B cell (primary cell): ENCODE data around the gene GGA2. TPM values are rescaled to one million over a fixed set of nuclear protein-coding genes. Genes with fewer than 3 reads are reported as not detected.

Source experiments
- ATAC-seq: fragments of 200-7000 bp; cut with Tn5 transposase; one replicate; pipeline ENCODE4 v1.10.0; 2021; ENCODE audit warnings: low read depth, mild to moderate bottlenecking, moderate number of reproducible peaks, moderate library complexity
- CTCF ChIA-PET: fragments of 350-600 bp; sonication (Branson Sonifier 250); formaldehyde crosslinking; loops from one replicate; lab custom pipeline; 2021; ENCODE audit warnings: antibody characterized with exemption, inconsistent platforms; lab: Charles Lee
- POLR2A ChIA-PET: fragments of 350-600 bp; sonication (Branson Sonifier 250); formaldehyde crosslinking; loops from one replicate; lab custom pipeline; 2021; ENCODE audit warnings: antibody characterized with exemption; lab: Charles Lee
- DNase-seq: peaks from one replicate; pipeline ENCODE4 v3.0.0; 2013
- H2AFZ ChIP-seq: 2 replicates; pipeline ENCODE4 v1.6.1; 2012; ENCODE audit warnings: mild to moderate bottlenecking, low read depth, low read length; ENCODE audit not compliant: insufficient read depth, poor library complexity, severe bottlenecking
- H3K27ac ChIP-seq, 2 donors: 1 replicate in 1 of 2; 2 replicates in 1 of 2; pipeline ENCODE4 v1.5.1; 2012 to 2013; ENCODE audit warnings: low read length in 2 of 2, mild to moderate bottlenecking in 2 of 2, moderate library complexity in 1 of 2
- H3K27me3 ChIP-seq, 4 experiments: fragments of 200-600 bp in 1 of 4; sonication (generic) in 1 of 4; replicated peaks in 1 of 4; 1 replicate in 2 of 4; 2 replicates in 2 of 4; pipeline versions ENCODE4 v1.6.1 to v1.7.0; 2013 to 2016; ENCODE audit warnings: low read length in 3 of 4, mild to moderate bottlenecking in 2 of 4, mixed read lengths in 1 of 4, moderate library complexity in 1 of 4; ENCODE audit not compliant: insufficient read depth in 4 of 4, control insufficient read depth in 3 of 4; ENCODE audit errors: control extremely low read depth in 1 of 4
- H3K36me3 ChIP-seq, 2 experiments: replicated peaks in 1 of 2; 1 replicate in 1 of 2; 2 replicates in 1 of 2; pipeline versions ENCODE4 v1.6.1 to v1.7.1; 2013; ENCODE audit warnings: low read length in 1 of 2; ENCODE audit not compliant: insufficient read depth in 2 of 2, control insufficient read depth in 1 of 2; ENCODE audit errors: control extremely low read depth in 1 of 2, extremely low read depth in 1 of 2
- H3K4me1 ChIP-seq, 2 donors: fragments of 200-600 bp in 1 of 2; sonication (generic) in 1 of 2; 1 replicate in 1 of 2; 2 replicates in 1 of 2; pipeline versions ENCODE4 v1.5.1 to v1.6.1; 2013 to 2017; ENCODE audit warnings: low read length in 2 of 2; ENCODE audit not compliant: control insufficient read depth in 2 of 2, insufficient read depth in 2 of 2
- H3K4me2 ChIP-seq: replicated peaks from 2 replicates; pipeline ENCODE3; 2012; ENCODE audit warnings: mild to moderate bottlenecking, low read depth, low read length; ENCODE audit not compliant: poor library complexity, severe bottlenecking
- H3K4me3 ChIP-seq, 5 experiments: fragments of 200-600 bp in 1 of 5; sonication (generic) in 1 of 5; 1 replicate in 3 of 5; 2 replicates in 2 of 5; pipeline versions ENCODE4 v1.5.1 to v1.7.0; 2011 to 2016; ENCODE audit warnings: low read length in 4 of 5, mild to moderate bottlenecking in 4 of 5, low read depth in 2 of 5, control low read depth in 1 of 5, moderate library complexity in 1 of 5; ENCODE audit not compliant: insufficient read depth in 1 of 5; ENCODE audit errors: control extremely low read depth in 1 of 5, extremely low read depth in 1 of 5
- H3K79me2 ChIP-seq: fragments of 200-600 bp; sonication (generic); one replicate; pipeline ENCODE4 v1.6.0; 2016; ENCODE audit warnings: low read length; ENCODE audit not compliant: control insufficient read depth, insufficient read depth
- H3K9ac ChIP-seq: fragments of 200-600 bp; sonication (generic); 2 replicates; pipeline ENCODE4 v1.6.1; 2017; ENCODE audit warnings: mild to moderate bottlenecking, low read length, moderate library complexity
- H3K9me3 ChIP-seq, 3 donors: one replicate each; pipeline versions ENCODE4 v1.6.1 to v1.7.1; 2013; ENCODE audit warnings: low read length in 2 of 3; ENCODE audit not compliant: control insufficient read depth in 2 of 3, insufficient read depth in 1 of 3; ENCODE audit errors: control extremely low read depth in 1 of 3
- H4K20me1 ChIP-seq: 2 replicates; pipeline ENCODE4 v1.6.0; 2012; ENCODE audit warnings: mild to moderate bottlenecking, low read length; ENCODE audit not compliant: insufficient read depth, control insufficient read depth, poor library complexity, severe bottlenecking
- H3K27ac Mint-ChIP-seq: one replicate; pipeline ENCODE4 v1.8.0; 2021; ENCODE audit warnings: mixed read lengths
- H3K27me3 Mint-ChIP-seq: one replicate; pipeline ENCODE4 v1.8.0; 2021; ENCODE audit warnings: mixed read lengths
- H3K4me1 Mint-ChIP-seq: one replicate; pipeline ENCODE4 v1.8.0; 2021; ENCODE audit warnings: mixed read lengths
- H3K4me3 Mint-ChIP-seq: one replicate; pipeline ENCODE4 v1.8.0; 2021; ENCODE audit warnings: mixed read lengths
- H3K9me3 Mint-ChIP-seq: one replicate; pipeline ENCODE4 v1.8.0; 2022; ENCODE audit warnings: mixed read lengths; ENCODE audit not compliant: insufficient read depth
- EZH2 ChIP-seq: IDR thresholded peaks from 2 replicates; pipeline ENCODE4 v1.6.1; 2012; ENCODE audit warnings: borderline replicate concordance, low read depth, mild to moderate bottlenecking, moderate library complexity, low read length; ENCODE audit not compliant: insufficient read depth, poor library complexity, severe bottlenecking
- WGBS: methylation state at CpG from one replicate; pipeline ENCODE4 v1.1.5; 2013; ENCODE audit warnings: missing lambda C conversion rate; ENCODE audit not compliant: insufficient coverage; 5-methylcytosine and 5-hydroxymethylcytosine counted together
- intact Hi-C: fragments of 100-400 bp; cut with micrococcal nuclease; formaldehyde crosslinking; loops from one replicate; pipeline ENCODE4 v1.10.0; 2022
- polyA plus RNA-seq: library from polyadenylated mRNA; depleted of rRNA; stranded (reverse); fragments of >200 nt; gene quantifications from 2 replicates; pipeline ENCODE4 v1.2.3, GENCODE V29; 2012
- total RNA-seq, 2 donors: library from RNA; stranded (reverse); fragments of 120-200 nt in 1 of 2; gene quantifications; 1 replicate in 1 of 2; 2 replicates in 1 of 2; pipeline versions ENCODE4 v1.2.3 to v1.2.4, GENCODE V29; 2013 to 2022
- TF ChIP-seq, protein P1 (sequence below): fragments of 200-600 bp; IDR thresholded peaks from one replicate; pipeline ENCODE4 v1.8.0; 2022; ENCODE audit warnings: antibody characterized with exemption, mild to moderate bottlenecking

GGA2 gene
- total and polyA plus RNA-seq, 2 donors (not counting 1 experiment from before 2014, with no cell fraction given): 227 to 832 TPM

DNA sequence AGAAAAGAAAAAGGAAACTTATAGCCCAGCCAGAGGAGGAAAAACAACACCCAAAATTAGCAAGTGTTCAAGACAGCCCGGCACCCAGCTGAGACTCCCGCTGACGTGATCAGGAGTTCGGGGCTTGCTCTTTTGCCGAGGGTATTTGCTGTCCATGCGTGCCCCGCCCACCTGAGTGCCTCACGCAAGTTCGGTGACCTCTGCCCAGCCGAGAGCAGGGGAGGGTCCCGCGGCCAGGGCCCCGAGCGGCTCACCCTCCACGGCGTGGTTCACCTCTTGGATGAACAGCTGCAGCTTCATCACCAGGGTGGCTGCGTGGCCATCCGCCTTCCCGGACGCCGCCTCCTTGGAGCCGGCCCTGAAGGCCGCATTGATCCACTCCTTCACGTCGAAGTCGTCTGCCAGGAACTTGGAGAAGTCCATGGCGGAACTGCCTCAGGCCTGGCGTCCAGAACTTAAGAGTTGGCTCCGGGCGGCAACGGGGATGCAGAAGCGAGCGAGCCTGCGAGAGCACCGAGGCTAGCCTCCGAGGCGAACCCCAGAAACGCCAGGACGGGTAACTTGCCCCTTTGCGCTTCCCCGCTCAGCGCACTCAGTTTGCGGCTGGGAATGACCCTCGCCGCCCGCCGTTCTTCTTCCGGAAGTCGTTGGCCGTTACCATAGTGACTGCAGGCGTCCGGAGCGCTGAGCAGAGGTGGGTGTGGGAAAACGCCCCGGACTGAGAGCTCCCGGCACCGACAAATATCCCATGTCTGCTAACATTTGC is 57.5 kb downstream of the GGA2 start, which contains the start of gene COG7:
TSS of gene COG7 (minus strand) at position 618 of the 766 bp plus-strand sequence. CDS start at position 423, 195 bp downstream.
- peak within 1 kb of the TSS; percentile 90 for H3K27ac Mint-ChIP-seq
- no peaks in the 10 kb centered on the region for H3K36me3 ChIP-seq
- peak within 1 kb of the TSS; percentile 67 to 99 (median 89) for H3K4me3 ChIP-seq
- peaks cover 24% of the 10 kb centered on the region for H3K4me1 Mint-ChIP-seq
- no peaks in the 10 kb centered on the region for H3K27me3 Mint-ChIP-seq
- DNase-seq: peak; percentile 92
- H3K27me3 ChIP-seq: no peaks in the 10 kb centered on the region
- H3K4me3 Mint-ChIP-seq: peak within 1 kb of the TSS; percentile 91
- CTCF ChIA-PET: interaction anchor here (0.7 to 2.8 kb wide), 4 partner anchors 18 to 147 kb away, joined by 3 to 20 read pairs (median 4); partner anchors contain the start of gene NDUFAB1
- peaks cover 37% of the 10 kb centered on the region for H3K79me2 ChIP-seq
- peak within 1 kb of the TSS in 1 of 2 donors; percentile 67 for H3K27ac ChIP-seq
- no peaks in the 10 kb centered on the region for H3K9me3 ChIP-seq
- peak within 1 kb of the TSS; percentile 87 for H2AFZ ChIP-seq
- 0% methylated on average over 57 of the region's 57 CpGs for WGBS
- peak within 1 kb of the TSS; percentile 87 for H3K4me2 ChIP-seq
- POLR2A ChIA-PET: no interaction called here
- peaks cover 11 to 13% of the 10 kb centered on the region in 2 donors for H3K4me1 ChIP-seq
- peak; percentile 90 for ATAC-seq
- H3K9ac ChIP-seq: peak within 1 kb of the TSS; percentile 80
- no peaks in the 10 kb centered on the region for H3K9me3 Mint-ChIP-seq
- TF ChIP-seq, protein P1, sequence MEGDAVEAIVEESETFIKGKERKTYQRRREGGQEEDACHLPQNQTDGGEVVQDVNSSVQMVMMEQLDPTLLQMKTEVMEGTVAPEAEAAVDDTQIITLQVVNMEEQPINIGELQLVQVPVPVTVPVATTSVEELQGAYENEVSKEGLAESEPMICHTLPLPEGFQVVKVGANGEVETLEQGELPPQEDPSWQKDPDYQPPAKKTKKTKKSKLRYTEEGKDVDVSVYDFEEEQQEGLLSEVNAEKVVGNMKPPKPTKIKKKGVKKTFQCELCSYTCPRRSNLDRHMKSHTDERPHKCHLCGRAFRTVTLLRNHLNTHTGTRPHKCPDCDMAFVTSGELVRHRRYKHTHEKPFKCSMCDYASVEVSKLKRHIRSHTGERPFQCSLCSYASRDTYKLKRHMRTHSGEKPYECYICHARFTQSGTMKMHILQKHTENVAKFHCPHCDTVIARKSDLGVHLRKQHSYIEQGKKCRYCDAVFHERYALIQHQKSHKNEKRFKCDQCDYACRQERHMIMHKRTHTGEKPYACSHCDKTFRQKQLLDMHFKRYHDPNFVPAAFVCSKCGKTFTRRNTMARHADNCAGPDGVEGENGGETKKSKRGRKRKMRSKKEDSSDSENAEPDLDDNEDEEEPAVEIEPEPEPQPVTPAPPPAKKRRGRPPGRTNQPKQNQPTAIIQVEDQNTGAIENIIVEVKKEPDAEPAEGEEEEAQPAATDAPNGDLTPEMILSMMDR: no peak
- no peak for TF ChIP-seq EZH2
- no peaks in the 10 kb centered on the region for H4K20me1 ChIP-seq
- intact Hi-C loops: loop anchor here (1.0 to 2.0 kb wide), 5 partner anchors 18 to 189 kb away; partner anchors contain the start of genes DCTN5, EARS2, NDUFAB1 and PALB2

DNA sequence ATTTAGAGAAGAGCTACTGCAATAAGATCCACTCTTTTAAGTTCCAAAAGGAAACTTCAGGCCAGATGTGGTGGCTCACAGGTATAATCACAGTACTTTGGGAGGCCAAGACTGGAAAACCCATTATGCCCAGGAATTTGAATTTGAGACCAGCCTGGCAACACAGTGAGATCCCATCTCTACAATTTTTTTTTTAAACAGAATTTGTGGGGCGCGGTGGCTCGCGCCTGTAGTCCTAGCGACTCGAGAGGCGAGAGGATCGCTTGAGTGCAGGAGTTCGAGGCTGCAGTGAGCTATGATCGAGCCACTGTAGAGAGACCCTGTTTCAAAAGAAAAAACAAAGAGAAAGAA is 58.1 kb downstream of the GGA2 start:
- H3K4me3 ChIP-seq: peak overlapping the region; percentile 67 to 99 (median 89)
- no peaks in the 10 kb centered on the region for H3K36me3 ChIP-seq
- H3K9ac ChIP-seq: peak overlapping the region; percentile 80
- no peaks in the 10 kb centered on the region for H3K27me3 ChIP-seq
- DNase-seq: no peak
- no peaks in the 10 kb centered on the region for H3K9me3 Mint-ChIP-seq
- intact Hi-C loops: loop anchor here (1.0 to 2.0 kb wide), 4 partner anchors 17 to 189 kb away; partner anchors contain the start of genes DCTN5, NDUFAB1 and PALB2
- H3K4me3 Mint-ChIP-seq: peak overlapping the region; percentile 91
- H3K27me3 Mint-ChIP-seq: no peaks in the 10 kb centered on the region
- H3K4me2 ChIP-seq: peak overlapping the region; percentile 87
- peaks cover 37% of the 10 kb centered on the region for H3K79me2 ChIP-seq
- no peaks in the 10 kb centered on the region for H4K20me1 ChIP-seq
- H3K9me3 ChIP-seq: no peaks in the 10 kb centered on the region
- ChIA-PET CTCF (interaction anchor here (0.8 to 2.8 kb wide), 4 partner anchors 17 to 147 kb away, joined by 3 to 20 read pairs (median 4); partner anchors contain the start of gene NDUFAB1), POLR2A (no interaction called here)
- peaks cover 11 to 13% of the 10 kb centered on the region in 2 donors for H3K4me1 ChIP-seq
- WGBS: 9% methylated on average over 10 of the region's 10 CpGs
- TF ChIP-seq, protein P1: no peak
- TF ChIP-seq EZH2: no peak
- peaks cover 24% of the 10 kb centered on the region for H3K4me1 Mint-ChIP-seq
- ATAC-seq: no peak
- peak overlapping the region; percentile 90 for H3K27ac Mint-ChIP-seq
- peak overlapping the region in 1 of 2 donors; percentile 67 for H3K27ac ChIP-seq
- peak overlapping the region; percentile 87 for H2AFZ ChIP-seq
